Effector CD8-positive, alpha-beta T cell (primary cell): Measurements from ENCODE around the gene GYS2.

ENCODE experiments used
- DNase-seq: peaks from one replicate; lab custom pipeline; 2025; lab: John Stamatoyannopoulos, UW

Gene GYS2

GRCh38 chr12:21502872-21503271 lies 101.8 kb downstream of the GYS2 start:
- no peak for DNase-seq

- DNase-seq, result peak; percentile 36
Measured at GRCh38 chr12:21502164-21502496, 102.5 kb downstream of the GYS2 start.

GRCh38 chr12:21501258-21502163 lies 103.1 kb downstream of the GYS2 start, which contains the start of the genes GOLT1B and RECQL:
Gene GOLT1B (plus strand): TSS chr12:21501789. CDS start chr12:21501924, 135 bp downstream.
Gene RECQL (minus strand): TSS chr12:21501635. CDS start chr12:21499570, 2,065 bp downstream.
- DNase-seq, result peak; percentile 89

- no peak for DNase-seq
Measured at GRCh38 chr12:21500786-21501257, 103.8 kb downstream of the GYS2 start.

- no peak for DNase-seq
Measured at GRCh38 chr12:21499765-21500164, 104.9 kb downstream of the GYS2 start.
